ENCODE data around the gene RNF2.

DNA sequence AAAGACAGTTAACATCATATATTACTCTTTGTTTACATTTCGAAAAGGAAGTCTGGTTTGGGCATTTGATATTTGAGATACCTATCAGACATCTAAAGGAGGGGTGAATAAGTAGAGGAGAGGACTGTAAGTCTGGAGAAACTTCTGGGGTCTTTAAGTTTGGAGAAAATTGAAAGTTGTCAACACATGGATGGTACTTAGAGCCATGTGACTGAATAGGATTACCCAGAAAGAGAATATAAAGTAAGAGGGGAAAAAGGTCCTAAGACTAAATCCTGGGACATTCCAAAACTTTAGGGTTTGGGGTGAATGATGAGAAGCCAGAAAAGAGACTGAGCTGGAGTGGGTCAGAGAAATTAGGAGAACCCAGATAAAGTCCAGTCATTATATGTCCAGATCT is 10.1 kb upstream of the RNF2 start:
- TF ChIP-seq CTCF (IDR thresholded peaks at IDR 0.05; ENCODE audit: poor library complexity, severe bottlenecking) = no peak
- TF ChIP-seq SMC3 (conservative IDR thresholded peaks at IDR 0.05; ENCODE audit: poor library complexity) = no peak
- no peak for TF ChIP-seq EZH2 (IDR thresholded peaks at IDR 0.05; ENCODE audit: borderline replicate concordance, insufficient read depth, low read length, poor library complexity, severe bottlenecking)
